HUDEP-2 (cell line): Measurements from ENCODE around the gene MACC1.
"Not testable (repeated sequence)": the region's sequence is repeated elsewhere in the genome, so short reads cannot be mapped to it uniquely, and the experiment has no call there.

ENCODE experiments used
- DNase-seq, 76 experiments: peaks; one replicate each; lab custom pipeline; 2025; ENCODE audit not compliant: unreplicated experiment in 76 of 76; lab: John Stamatoyannopoulos, UW

Gene MACC1

DNA sequence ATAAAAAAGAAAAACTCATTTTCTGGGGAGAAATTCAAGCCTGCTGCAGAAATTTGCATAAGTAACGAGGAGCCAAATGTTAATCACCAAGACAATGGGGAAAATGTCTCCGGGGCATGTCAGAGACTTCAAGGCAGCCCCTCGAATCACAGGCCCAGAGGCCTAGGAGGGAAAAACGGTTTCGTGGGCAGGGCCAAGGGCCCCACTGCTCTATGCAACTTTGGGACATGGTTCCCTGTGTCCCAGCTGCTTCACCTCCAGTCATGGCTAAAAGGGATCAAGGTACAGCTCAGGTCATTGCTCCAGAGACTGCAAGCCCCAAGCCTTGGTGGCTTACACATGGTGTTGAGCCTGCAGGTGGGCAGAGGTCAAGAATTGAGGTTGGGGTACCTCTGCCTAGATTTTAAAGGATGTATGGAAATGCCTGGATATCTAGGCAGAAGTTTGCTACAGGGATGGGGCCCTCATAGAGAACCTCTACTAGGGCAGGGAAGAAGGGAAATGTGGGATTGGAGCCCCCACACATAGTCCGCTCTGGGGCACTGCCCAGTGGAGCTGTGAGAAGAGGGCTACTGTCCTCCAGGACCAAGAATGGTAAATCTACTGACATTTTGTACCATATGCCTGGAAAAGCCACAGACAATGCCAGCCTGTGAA, 8.4 kb downstream of the MACC1 start:
- DNase-seq, result no peak

DNA sequence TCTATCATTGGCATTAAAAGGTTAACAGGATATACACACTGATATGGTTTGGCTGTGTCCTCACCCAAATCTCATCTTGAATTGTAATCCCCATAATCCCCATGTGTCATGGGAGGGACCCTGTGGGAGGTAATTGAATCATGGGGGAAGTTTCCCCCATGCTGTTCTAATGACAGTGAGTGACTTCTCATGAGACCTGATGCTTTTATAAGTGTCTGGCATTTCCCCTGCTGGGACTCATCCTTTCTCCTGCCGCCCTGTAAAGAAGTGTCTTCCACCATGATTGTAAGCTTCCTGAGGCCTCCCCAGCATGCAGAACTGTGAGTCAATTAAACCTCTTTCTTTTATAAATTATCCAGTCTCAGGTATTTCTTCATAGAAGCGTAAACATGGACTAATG, 9.4 kb downstream of the MACC1 start:
- not testable (repeated sequence) for DNase-seq

DNA sequence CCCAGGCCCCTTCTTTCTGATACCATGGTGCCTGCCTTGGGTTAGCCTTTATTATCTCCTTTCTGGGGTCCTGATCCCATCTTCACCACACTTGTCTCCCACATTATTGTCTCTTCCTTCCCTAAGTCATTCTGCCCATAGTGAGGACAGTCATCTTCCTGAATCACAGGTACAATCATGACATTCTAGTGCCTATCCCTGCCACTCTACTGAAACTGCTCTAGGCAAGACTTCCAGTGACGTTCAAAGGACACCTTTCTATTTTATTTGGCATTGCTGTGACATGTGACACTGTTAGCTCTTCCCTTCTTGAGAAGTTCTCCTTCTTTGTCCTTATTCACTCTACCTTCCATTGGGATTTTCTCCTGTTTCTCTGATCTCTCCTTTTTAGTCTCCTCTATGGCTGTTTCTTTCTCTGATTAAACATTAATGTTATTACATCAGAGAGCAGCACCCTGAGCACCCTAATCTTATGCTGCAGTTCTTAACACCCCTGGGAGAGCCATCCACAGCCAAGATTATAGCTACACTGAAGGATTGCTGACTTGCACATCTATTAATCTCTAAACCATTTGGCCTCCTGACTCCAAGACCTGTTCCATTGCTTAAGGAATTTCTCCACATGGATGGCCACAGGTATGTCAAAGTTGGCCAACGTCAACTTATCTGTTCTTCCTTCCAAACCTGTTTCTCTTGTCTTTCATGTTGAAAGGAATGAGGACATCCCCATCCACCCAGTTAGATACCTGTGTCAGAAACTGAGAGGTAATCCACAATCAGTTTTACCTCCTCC, 10.9 kb downstream of the MACC1 start:
- no peak for DNase-seq

DNA sequence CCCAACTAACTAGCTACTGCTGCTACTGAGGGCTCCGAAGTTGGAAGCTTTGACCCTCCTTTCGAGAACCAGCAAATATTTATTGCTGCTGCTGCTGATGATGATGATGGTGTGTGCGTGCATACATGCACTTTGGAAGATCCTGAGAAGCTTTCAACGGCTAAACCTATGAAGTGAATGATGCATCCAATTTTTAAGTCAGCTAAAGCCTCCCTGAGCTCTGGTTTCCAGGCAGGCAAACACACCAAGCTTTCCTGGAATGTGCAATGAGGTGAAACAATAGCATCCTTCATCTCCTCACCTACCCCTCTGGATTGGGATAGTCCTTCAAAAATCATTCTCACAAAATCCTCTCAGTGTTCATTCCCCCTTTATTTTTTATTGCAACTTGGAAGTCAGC, 13.9 kb downstream of the MACC1 start:
- DNase-seq, result no peak

DNA sequence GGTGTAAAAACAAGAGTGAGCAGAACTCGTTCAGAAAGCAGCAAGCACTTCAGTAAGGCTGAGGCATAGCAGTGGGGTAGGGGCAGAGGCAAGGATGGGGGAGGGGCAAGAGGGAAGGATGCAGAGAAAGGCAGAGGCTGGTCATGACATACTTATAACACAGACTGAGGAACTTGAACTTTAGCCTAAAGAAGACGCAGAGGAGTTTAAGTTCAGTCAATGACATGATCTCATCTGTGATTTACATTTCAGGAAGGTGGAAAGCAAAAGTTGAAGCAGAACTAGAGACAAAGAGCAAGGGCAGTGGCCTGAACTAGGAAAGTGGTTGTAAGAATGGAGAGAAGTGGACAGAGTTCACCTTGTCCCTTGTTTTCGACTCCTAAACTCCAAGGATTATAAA, 15.8 kb downstream of the MACC1 start:
- no peak for DNase-seq

DNA sequence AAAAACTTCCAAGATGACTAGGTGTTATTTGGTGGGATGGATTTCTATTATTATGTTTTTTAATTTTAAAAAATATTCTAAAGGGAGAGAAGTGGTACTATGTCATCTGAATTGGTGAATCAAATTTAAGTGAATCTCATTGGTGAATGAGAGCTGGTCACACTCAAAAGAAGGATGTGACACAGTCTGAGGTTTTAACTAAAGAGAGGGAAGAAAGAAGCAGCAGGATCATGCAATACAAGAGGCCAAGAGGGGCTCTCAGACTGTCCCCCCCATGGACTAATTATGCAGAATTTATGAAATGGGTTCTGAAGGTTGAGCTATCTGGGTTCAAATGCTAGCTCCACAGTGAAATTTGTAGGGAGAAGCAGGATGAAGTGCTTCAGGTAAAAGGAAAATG, 16.2 kb downstream of the MACC1 start:
- no peak for DNase-seq

DNA sequence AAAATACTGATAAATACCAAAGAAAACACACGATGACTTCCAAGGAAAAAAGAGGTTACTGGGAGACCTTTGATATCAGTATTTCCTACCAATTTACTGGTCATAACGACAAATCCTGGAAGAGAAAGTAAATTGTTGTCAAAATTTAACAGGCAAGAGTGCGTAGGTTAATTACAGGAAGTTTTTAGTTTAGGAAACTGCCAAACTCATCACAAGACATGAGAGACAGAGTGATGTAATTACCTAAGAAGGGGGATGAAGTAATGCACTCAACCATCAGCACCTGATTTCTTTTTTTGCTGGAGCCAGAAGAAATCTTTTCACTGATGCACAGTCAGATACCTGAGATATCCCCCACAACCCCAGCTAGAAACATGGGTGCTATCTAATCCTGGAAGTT, 16.8 kb downstream of the MACC1 start:
- DNase-seq, result no peak

DNA sequence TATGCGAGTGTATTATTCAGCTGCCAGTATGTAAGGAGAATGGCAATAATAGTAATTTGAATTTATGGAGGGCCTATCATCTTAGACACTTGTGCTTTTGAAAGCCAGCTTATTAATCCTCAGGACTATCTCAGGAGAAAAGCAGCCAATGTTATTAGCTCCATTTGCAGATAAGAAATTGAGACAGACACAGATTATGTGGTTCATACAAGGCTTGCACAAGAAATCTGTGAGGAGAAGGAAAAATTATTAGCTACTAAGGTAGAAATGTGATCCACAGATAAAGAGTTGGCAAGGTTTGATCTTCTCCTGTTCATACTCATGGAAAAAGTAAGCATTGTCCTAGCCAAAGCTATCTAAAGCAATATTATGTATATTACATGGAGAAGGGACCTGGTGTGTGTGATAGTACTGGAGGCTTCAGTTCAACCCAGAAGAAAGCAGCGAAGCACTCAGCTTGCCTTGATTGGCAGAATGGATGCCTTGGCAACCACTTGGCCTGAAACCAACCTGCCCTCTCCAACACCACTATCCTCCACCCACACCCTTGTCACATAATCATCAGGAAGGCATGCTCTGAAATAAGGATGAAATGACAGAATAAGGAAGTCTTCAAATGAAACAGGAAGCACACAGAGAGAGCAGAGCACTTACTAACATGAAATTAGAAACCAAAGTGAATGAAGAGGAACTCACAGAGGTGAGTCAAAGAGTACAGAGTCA, 18.0 kb downstream of the MACC1 start:
- DNase-seq, result peak in 62 of 76 experiments; percentile 12 to 87 (median 60)

DNA sequence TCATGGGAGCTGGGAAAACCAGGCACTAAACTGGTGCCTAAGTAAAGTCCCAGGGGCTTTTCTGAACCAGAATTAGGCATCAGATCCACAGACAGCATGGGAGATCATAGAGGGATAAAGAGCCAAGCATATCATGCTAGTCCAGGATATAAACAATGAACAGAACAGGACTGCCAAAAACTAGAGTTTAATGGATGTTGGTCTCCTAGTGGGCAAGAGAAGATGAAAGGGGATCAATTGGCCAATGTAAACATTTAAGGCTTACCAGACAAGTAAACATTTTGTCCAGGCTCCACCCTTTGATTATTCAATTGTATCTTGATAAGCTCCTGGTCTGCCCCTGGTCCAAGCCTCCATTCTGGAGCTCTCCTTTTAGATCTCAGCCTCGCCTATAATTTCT, 18.9 kb downstream of the MACC1 start:
- DNase-seq, result no peak

DNA sequence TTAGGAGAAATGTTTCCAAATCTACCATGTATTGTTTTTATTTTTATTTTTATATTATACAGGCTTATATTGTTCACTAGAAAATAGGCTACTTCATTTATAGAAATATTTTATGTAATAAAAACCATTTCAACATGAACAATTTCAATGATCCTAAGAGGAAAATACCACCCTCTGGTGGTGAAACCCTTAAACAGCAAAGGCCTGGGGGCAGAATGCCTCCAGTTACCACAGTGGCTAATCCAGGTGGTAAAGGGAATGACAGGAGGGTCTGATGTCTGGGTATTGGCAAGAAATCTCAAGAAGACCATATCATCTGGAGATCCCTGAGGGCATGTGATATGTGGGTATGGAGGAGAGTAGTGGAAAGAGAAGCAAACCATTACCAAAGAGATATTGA, 19.3 kb downstream of the MACC1 start:
- peak in 1 of 76 experiments; percentile 1 for DNase-seq

DNA sequence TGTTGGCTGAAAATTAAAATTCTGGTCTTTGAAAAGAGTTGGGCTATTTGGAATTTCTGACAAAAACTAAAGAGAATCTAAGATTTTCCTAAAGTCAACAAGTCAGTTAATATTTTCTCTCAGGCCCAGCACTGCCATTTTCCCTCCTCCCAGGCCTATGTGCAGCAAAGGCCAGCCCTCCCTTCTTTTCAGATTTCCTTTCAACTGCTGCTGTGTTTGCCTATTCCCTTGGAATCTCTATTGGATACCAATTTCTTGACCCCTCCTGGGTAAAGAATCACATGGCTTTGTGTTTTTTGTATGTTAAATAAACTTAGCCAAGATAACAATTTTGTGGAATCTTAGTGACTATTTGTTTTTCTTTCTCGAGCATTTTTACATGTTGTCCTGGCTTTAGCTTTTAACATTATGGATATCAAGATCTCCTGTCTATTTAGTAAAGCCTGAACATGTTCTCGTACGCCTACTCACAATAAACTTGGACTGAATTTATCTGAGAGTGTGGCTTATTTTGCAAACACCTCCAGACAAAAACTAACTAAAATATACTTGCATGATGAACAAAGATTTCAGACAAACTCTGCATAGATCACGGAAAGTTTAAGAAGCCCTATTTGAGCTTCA, 19.9 kb downstream of the MACC1 start:
- no peak for DNase-seq

DNA sequence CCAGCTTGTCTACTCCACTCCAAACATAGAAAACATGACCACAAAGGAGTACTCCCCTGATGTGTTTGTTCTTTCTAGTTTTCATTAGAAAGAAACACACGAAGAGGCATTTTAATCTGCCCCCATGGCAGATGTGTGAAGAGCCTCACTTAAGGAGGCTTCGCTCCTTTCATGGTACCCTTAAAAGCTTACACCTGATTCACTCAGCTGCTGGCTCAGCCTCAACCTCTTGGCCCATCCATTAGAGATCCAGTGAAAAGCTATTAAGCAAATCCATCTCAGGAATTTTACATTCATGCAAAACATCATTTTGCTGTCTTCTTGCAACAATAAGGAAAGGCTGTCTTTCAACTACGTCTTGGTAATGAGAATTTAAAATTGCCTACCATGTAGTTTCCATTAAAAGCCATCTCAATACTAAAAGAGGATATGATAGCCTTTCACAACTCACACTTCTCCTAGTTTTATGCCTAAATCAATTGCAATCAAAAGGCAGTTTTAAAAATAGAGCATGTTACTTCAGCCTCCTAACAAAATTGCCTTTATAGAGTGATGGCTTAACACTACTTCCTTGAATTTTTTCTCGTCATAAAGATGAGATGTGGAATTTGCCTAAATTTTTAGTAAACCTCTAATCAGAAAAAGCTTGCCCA, 22.7 kb downstream of the MACC1 start:
- no peak for DNase-seq

DNA sequence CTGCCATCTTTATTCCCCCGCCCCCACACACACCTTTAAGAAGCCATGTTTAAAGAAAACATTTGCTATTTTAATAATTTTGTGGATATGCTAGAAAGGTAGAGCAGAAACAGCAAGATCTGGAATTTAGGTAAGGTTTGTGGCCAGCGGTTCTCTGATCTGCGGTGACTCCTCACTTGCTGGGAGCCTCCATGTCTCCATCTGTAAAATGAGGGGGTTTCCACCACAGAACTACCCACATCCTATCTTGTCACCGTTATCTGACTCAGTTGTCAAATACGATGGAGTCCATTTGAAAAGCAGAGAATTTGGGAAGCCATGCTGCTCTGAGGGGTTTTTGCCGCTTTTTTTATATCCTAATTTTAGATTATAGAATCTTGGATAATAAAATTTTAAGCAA, 23.3 kb downstream of the MACC1 start:
- no peak for DNase-seq

DNA sequence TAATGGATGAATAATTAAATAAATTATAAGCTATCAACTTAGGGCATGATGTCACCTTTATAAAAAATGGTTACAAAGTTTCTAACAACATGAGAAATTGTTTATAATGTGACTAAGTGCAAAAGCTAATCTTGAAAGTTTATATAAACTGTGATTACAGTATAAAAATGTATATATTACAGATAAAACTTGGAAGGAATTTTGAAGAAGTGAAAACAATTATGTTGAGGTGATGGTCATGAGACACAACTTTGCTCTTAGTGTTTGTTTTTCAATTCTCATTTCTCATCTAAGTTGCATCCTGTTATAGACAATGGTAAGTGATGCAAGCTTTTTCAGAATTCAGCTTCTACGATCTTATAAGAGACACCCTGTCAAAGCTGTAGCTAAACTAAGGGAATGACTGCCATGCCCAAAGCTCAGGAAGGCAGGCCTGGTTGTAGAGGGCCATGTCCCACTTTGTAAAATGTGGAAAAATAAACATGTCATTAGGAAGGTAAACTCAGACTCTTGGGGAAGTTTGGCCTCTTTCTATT, 23.9 kb downstream of the MACC1 start:
- no peak for DNase-seq

DNA sequence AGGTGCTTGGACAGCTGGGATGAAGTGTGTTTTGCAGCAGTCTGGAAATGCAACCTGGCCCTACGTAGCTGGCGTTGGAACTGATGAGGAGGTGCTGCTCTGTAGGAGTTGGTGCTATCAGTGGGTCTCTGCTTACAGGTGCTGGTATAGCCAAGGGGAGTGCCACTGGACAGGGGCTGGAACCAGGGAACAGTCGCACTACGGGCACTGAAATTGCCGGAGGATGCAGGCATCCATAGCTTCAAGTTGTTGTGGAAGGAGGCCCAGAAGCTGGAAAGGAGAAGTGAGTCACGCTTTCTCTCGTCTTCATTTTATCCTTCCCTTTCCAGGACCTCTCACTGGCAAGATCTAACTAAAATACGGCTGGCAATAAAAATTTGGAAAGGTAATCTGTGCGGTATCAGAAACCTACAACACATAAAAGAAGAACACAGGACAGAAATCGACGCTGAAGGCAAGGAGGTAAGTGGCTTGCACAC, 25.8 kb downstream of the MACC1 start:
- no peak for DNase-seq

DNA sequence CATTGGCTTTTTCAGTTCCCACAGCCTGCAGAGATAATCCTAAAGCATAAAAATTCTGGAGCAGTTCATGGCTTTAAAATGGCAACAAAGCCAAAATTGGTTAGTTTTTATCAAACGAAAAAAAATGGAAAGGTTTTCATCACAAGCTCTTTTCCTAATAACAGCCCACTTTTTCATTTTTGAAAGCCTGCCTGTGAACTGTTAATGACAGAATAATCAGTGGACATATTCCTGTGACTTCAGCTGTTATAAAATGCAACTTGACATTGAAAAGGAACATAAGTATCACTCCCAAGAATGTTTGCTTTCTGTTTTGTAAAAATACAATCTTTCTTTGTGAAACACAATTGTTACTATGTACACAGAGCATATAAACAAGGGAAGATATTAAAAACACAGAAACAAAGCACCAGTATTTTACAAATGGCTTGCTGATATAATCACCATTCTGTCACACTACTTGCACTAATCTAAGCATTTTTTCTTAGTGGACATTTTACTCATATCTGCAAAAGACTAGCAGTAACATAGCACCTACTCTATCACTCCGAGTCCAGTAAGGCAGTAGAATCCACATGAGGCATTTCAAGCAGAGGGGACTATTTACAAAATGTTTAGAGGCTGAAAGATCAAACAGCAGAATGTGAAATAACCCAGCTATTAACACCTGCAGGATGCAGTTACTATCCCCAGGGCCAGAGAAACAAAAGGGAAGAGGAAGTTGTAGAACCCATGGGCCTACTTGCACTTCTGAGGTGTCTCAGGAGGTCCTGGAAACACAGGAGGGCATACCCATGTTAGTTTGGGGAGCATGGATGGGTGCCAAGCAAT, 26.4 kb downstream of the MACC1 start:
- no peak for DNase-seq

DNA sequence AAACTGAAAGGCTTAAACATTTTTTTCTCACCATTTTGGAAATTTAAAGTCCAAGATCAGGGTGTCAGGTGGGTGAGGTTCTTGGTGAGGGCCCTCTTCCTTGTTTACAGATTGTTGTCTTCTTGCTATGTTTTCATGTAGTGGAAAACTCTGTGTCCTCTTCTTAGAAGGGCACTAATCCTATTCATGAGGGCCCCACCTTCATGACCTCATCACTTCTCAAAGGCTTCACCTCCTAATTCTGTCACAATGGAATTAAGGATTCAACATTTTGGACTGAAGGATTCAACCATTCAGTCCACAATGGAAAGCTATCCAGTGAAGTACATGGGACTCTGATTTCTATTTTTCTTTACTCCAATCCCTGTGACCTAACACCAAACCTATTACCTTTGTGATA, 27.3 kb downstream of the MACC1 start:
- DNase-seq, result no peak

DNA sequence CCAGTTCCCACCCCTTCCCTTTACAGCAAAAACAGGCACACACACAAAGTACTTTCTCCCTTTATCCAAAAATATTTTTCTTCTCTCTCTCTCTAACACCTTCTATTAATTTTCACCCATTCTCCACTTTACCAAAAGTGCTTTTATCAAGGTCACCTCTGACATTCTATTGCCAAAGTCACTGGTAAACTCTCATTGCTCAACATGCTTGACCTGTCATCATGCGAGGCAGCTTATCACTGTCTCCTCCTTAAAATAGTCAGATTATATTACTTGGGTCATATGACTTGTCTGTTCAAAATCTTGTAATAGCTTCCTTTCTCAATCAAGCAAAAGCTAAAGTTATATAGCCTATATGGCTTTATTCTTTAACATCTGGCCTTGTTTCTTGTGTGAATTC, 28.6 kb downstream of the MACC1 start:
- DNase-seq, result no peak

DNA sequence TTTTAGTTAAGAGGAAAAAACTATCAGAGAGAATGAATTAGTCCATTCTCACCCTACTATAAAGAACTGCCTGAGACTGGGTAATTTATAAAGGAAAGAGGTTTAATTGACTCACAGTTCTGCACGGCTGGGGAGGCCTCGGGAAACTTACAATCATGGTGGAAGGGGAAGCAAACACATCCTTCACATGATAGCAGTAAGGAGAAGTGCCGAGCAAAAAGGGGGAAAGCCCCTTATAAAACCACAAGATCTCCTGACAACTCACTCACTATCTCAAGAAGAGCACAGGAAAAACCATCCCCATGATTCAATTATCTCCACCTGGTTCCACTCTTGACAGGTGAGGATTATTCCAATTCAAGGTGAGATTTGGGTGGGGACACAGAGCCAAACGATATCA, 29.3 kb downstream of the MACC1 start:
- not testable (repeated sequence) for DNase-seq

DNA sequence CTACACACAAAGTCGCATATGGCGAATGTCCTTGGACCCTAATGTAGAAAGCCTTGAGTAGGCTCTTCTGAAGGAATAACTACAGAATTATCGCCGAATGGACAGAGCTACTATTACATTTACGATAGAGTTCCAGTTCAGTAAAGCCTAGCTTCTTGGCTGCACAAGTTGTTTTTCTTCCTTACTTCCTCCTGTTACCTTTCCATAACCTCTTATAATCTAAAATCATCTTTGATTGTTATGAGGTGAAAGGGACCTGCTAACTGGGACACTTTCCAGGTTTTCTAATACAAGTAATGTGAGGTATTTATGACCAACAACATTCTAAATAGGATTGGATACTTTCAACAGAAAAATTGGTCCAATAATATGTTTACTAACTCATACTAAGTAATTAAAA, 31.2 kb downstream of the MACC1 start:
- DNase-seq, result no peak
